Dendritic cell treated with granulocyte-macrophage colony-stimulating factor and Interleukin-4, amounts not matched to agents 40 ng/mL and 50 ng/mL, for 4 days (primary cell): ENCODE measurements around the gene GPC6.
"Not testable (repeated sequence)": the region's sequence is repeated elsewhere in the genome, so short reads cannot be mapped to it uniquely, and the experiment has no call there.

Source experiments
- H3K27ac Mint-ChIP-seq: one replicate; pipeline ENCODE4 v1.8.0; 2022; ENCODE audit warnings: mild to moderate bottlenecking, mixed read lengths
- H3K27me3 Mint-ChIP-seq: one replicate; pipeline ENCODE4 v1.8.0; 2022; ENCODE audit warnings: mild to moderate bottlenecking, mixed read lengths
- H3K36me3 Mint-ChIP-seq: one replicate; pipeline ENCODE4 v1.8.0; 2022; ENCODE audit warnings: low read depth, mixed read lengths
- H3K4me1 Mint-ChIP-seq: one replicate; pipeline ENCODE4 v1.8.0; 2022; ENCODE audit warnings: low read depth, mixed read lengths
- H3K4me3 Mint-ChIP-seq: one replicate; pipeline ENCODE4 v1.8.0; 2022; ENCODE audit warnings: mild to moderate bottlenecking, moderate library complexity, mixed read lengths
- H3K9me3 Mint-ChIP-seq: one replicate; pipeline ENCODE4 v1.8.0; 2022; ENCODE audit warnings: mixed read lengths
- intact Hi-C: fragments of 100-400 bp; cut with micrococcal nuclease; formaldehyde crosslinking; loops from one replicate; pipeline ENCODE4 v1.15.0; 2022

The GPC6 gene

GRCh38 chr13:93226623-93227279 lies at the start of gene GPC6:
Gene GPC6, plus strand, starts transcription at chr13:93226807.
- Mint-ChIP-seq H3K27ac (no peak within 1 kb of the TSS), H3K4me1 (peaks cover 8% of the 10 kb centered on the region), H3K27me3 (peaks cover 45% of the 10 kb centered on the region), H3K36me3 (no peaks in the 10 kb centered on the region), H3K4me3 (no peak within 1 kb of the TSS), H3K9me3 (no peaks in the 10 kb centered on the region)
- intact Hi-C loops: no loop called here

- Mint-ChIP-seq H3K4me1 (no peaks in the 10 kb centered on the region), H3K36me3 (no peaks in the 10 kb centered on the region), H3K27ac (no peak overlapping the region), H3K27me3 (no peaks in the 10 kb centered on the region), H3K9me3 (peaks cover 14% of the 10 kb centered on the region), H3K4me3 (no peak overlapping the region)
- intact Hi-C loops: no loop called here
Observed at GRCh38 chr13:93180356-93180969, 46.1 kb upstream of the GPC6 start.

- intact Hi-C loops: no loop called here
- Mint-ChIP-seq H3K27me3 (no peaks in the 10 kb centered on the region), H3K27ac (no peak overlapping the region), H3K9me3 (no peaks in the 10 kb centered on the region), H3K4me3 (no peak overlapping the region), H3K4me1 (no peaks in the 10 kb centered on the region), H3K36me3 (no peaks in the 10 kb centered on the region)
Observed at GRCh38 chr13:93182406-93182805, 44.2 kb upstream of the GPC6 start.

- no peak overlapping the region for H3K27ac Mint-ChIP-seq
- no peaks in the 10 kb centered on the region for H3K36me3 Mint-ChIP-seq
- H3K4me1 Mint-ChIP-seq: no peaks in the 10 kb centered on the region
- intact Hi-C loops: no loop called here
- no peaks in the 10 kb centered on the region for H3K27me3 Mint-ChIP-seq
- H3K4me3 Mint-ChIP-seq: no peak overlapping the region
- H3K9me3 Mint-ChIP-seq: no peaks in the 10 kb centered on the region
Observed at GRCh38 chr13:93183302-93183701, 43.3 kb upstream of the GPC6 start.

GRCh38 chr13:93190006-93190405 lies 36.6 kb upstream of the GPC6 start:
- Mint-ChIP-seq H3K4me3 (no peak overlapping the region), H3K27me3 (no peaks in the 10 kb centered on the region), H3K36me3 (no peaks in the 10 kb centered on the region), H3K27ac (no peak overlapping the region), H3K9me3 (peaks cover 34% of the 10 kb centered on the region), H3K4me1 (no peaks in the 10 kb centered on the region)
- intact Hi-C loops: no loop called here

- no peak overlapping the region for H3K4me3 Mint-ChIP-seq
Observed at GRCh38 chr13:93193682-93194081, 32.9 kb upstream of the GPC6 start.

GRCh38 chr13:93199856-93200255 lies 26.8 kb upstream of the GPC6 start:
- no peaks in the 10 kb centered on the region for H3K4me1 Mint-ChIP-seq
- H3K36me3 Mint-ChIP-seq: no peaks in the 10 kb centered on the region
- H3K9me3 Mint-ChIP-seq: peaks cover 28% of the 10 kb centered on the region
- H3K27ac Mint-ChIP-seq: no peak overlapping the region
- no peak overlapping the region for H3K4me3 Mint-ChIP-seq
- intact Hi-C loops: no loop called here
- no peaks in the 10 kb centered on the region for H3K27me3 Mint-ChIP-seq

More at GRCh38 chr13:93193682-93194081, 32.9 kb upstream of the GPC6 start:
- Mint-ChIP-seq H3K27me3 (no peaks in the 10 kb centered on the region), H3K4me1 (no peaks in the 10 kb centered on the region), H3K27ac (no peak overlapping the region), H3K9me3 (peaks cover 60% of the 10 kb centered on the region), H3K36me3 (no peaks in the 10 kb centered on the region)
- intact Hi-C loops: no loop called here

- Mint-ChIP-seq H3K9me3 (peaks cover 20% of the 10 kb centered on the region), H3K27me3 (no peaks in the 10 kb centered on the region), H3K4me1 (no peaks in the 10 kb centered on the region), H3K27ac (no peak overlapping the region), H3K4me3 (no peak overlapping the region), H3K36me3 (no peaks in the 10 kb centered on the region)
- intact Hi-C loops: no loop called here
Observed at GRCh38 chr13:93200626-93201025, 26.0 kb upstream of the GPC6 start.

GRCh38 chr13:93201992-93202558 lies 24.5 kb upstream of the GPC6 start:
- no peaks in the 10 kb centered on the region for H3K36me3 Mint-ChIP-seq
- H3K9me3 Mint-ChIP-seq: peaks cover 25% of the 10 kb centered on the region
- intact Hi-C loops: no loop called here
- no peaks in the 10 kb centered on the region for H3K27me3 Mint-ChIP-seq
- H3K4me1 Mint-ChIP-seq: no peaks in the 10 kb centered on the region
- no peak overlapping the region for H3K27ac Mint-ChIP-seq
- H3K4me3 Mint-ChIP-seq: no peak overlapping the region

- H3K36me3 Mint-ChIP-seq, H3K27ac Mint-ChIP-seq, H3K27me3 Mint-ChIP-seq, H3K4me1 Mint-ChIP-seq, intact Hi-C loops, H3K4me3 Mint-ChIP-seq: not testable (repeated sequence)
- peaks cover 17% of the 10 kb centered on the region for H3K9me3 Mint-ChIP-seq
Observed at GRCh38 chr13:93206778-93207392, 19.7 kb upstream of the GPC6 start.

- Mint-ChIP-seq H3K27ac (no peak overlapping the region), H3K4me3 (no peak overlapping the region), H3K27me3 (no peaks in the 10 kb centered on the region), H3K4me1 (no peaks in the 10 kb centered on the region), H3K36me3 (no peaks in the 10 kb centered on the region), H3K9me3 (peaks cover 9% of the 10 kb centered on the region)
- intact Hi-C loops: no loop called here
Observed at GRCh38 chr13:93216122-93216521, 10.5 kb upstream of the GPC6 start.

- Mint-ChIP-seq H3K4me3 (no peak overlapping the region), H3K27ac (no peak overlapping the region), H3K4me1 (no peaks in the 10 kb centered on the region), H3K36me3 (no peaks in the 10 kb centered on the region), H3K9me3 (peaks cover 9% of the 10 kb centered on the region), H3K27me3 (no peaks in the 10 kb centered on the region)
- intact Hi-C loops: no loop called here
Observed at GRCh38 chr13:93217721-93218261, 8.8 kb upstream of the GPC6 start.

GRCh38 chr13:93218583-93218982 lies 8.0 kb upstream of the GPC6 start:
- no peaks in the 10 kb centered on the region for H3K36me3 Mint-ChIP-seq
- no peak overlapping the region for H3K4me3 Mint-ChIP-seq

GRCh38 chr13:93220073-93220472 lies 6.5 kb upstream of the GPC6 start:
- Mint-ChIP-seq H3K36me3 (no peaks in the 10 kb centered on the region), H3K9me3 (no peaks in the 10 kb centered on the region), H3K27me3 (no peaks in the 10 kb centered on the region), H3K4me1 (no peaks in the 10 kb centered on the region), H3K27ac (no peak overlapping the region), H3K4me3 (no peak overlapping the region)
- intact Hi-C loops: no loop called here

More at GRCh38 chr13:93218583-93218982, 8.0 kb upstream of the GPC6 start:
- no peaks in the 10 kb centered on the region for H3K27me3 Mint-ChIP-seq
- intact Hi-C loops: no loop called here
- no peaks in the 10 kb centered on the region for H3K4me1 Mint-ChIP-seq
- peaks cover 9% of the 10 kb centered on the region for H3K9me3 Mint-ChIP-seq
- H3K27ac Mint-ChIP-seq: no peak overlapping the region
